ENCODE measurements around the gene DUSP19. TPM values are rescaled to one million over a fixed set of nuclear protein-coding genes. Genes with fewer than 3 reads are reported as not detected.
A peak's percentile ranks its signal among the peaks of the same experiment; 100 is the strongest.

DUSP19 gene
- total and polyA plus RNA-seq, 2 of the 8 experiments (the other 6 are each of a cell fraction or from before 2014, with no cell fraction given), result 0.73 to 2.3 TPM

- Histone ChIP-seq H4K8ac (ENCODE audit: extremely low read depth, insufficient read depth, low read length) (no peak overlapping the region), H2BK20ac (ENCODE audit: low read length) (no peak overlapping the region), H3K79me1 (ENCODE audit: low read depth, low read length) (no peaks in the 10 kb centered on the region), H3K4me1 (replicated peaks in 1 of 4; ENCODE audit: control insufficient read depth in 3 of 4, insufficient read depth in 4 of 4, low read length in 3 of 4) (peaks cover 0 to 12% (median 5%) of the 10 kb centered on the region in 4 experiments; a peak in 6 of 7 replicates), H4K91ac (replicated peaks; ENCODE audit: insufficient read length, low read length) (no peak overlapping the region), H4K20me1 (replicated peaks in 1 of 2; ENCODE audit: control insufficient read depth in 1 of 2, insufficient read depth in 2 of 2, low read length in 2 of 2) (peaks cover 2 to 3% of the 10 kb centered on the region in 2 experiments), H3K56ac (replicated peaks; ENCODE audit: insufficient read length, low read depth, low read length) (peak overlapping the region; percentile 2), H3K4me2 (ENCODE audit: insufficient read depth in 1 of 2, low read depth in 2 of 2, low read length in 2 of 2) (peak overlapping the region; percentile 79 to 89), H3K18ac (ENCODE audit: extremely low read depth, low read length) (peak overlapping the region; percentile 80; the same call in 1 of the 2 replicates), H3K36me3 (ENCODE audit: control insufficient read depth in 2 of 4, insufficient read depth in 4 of 4, low read length in 3 of 4) (peaks cover 0 to 6% (median under 1%) of the 10 kb centered on the region in 4 experiments; a peak in 2 of 8 replicates), H3K23me2 (ENCODE audit: low read depth, low read length) (no peaks in the 10 kb centered on the region; the same call in 1 of the 2 replicates), H3K14ac (ENCODE audit: insufficient read length) (no peak overlapping the region), H2BK5ac (ENCODE audit: low read depth, low read length) (peak overlapping the region; percentile 27; the same call in 1 of the 2 replicates), H2BK12ac (ENCODE audit: low read depth, low read length) (peak overlapping the region; percentile 64; the same call in 1 of the 2 replicates), H3K4ac (replicated peaks; ENCODE audit: insufficient read length, low read depth, low read length) (no peak overlapping the region), H2BK15ac (ENCODE audit: low read length) (no peak overlapping the region), H2BK120ac (replicated peaks; ENCODE audit: low read depth, low read length) (no peak overlapping the region), H3K9ac (replicated peaks in 1 of 4; ENCODE audit: extremely low read depth in 1 of 4, low read depth in 3 of 4, low read length in 3 of 4) (peak overlapping the region in 3 of 4 experiments; percentile 93 to 98 (median 97); a peak in 6 of 7 replicates), H3K27me3 (replicated peaks in 1 of 4; ENCODE audit: control insufficient read depth in 3 of 4, extremely low read depth in 1 of 4, insufficient read depth in 3 of 4, low read length in 3 of 4) (no peaks in the 10 kb centered on the region), H3K27ac (ENCODE audit: low read depth, low read length) (peak overlapping the region; percentile 97), H3K9me3 (ENCODE audit: insufficient read depth in 2 of 2, low read depth in 1 of 2, low read length in 1 of 2) (no peaks in the 10 kb centered on the region), H3K23ac (ENCODE audit: insufficient read length) (no peak overlapping the region), H3K79me2 (ENCODE audit: control insufficient read depth in 1 of 2, insufficient read depth in 2 of 2, low read length in 2 of 2) (peaks cover 18 to 45% of the 10 kb centered on the region in 2 experiments), H2AK5ac (ENCODE audit: low read depth, low read length) (no peak overlapping the region), H2AFZ (ENCODE audit: low read length) (peak overlapping the region; percentile 99), H3K4me3 (ENCODE audit: extremely low read depth in 1 of 4, insufficient read depth in 2 of 4, low read depth in 3 of 4, low read length in 4 of 4) (peak overlapping the region; percentile 72 to 96 (median 92)), H4K5ac (ENCODE audit: insufficient read length, low read depth, low read length) (peak overlapping the region; percentile 84)
- no peak for FAIRE-seq
- 10% methylated on average over 7 of the region's 7 CpGs; no CpG with 5 or more reads in 1 of the 2 experiments for WGBS, 2 experiments (ENCODE audit: extremely low coverage in 1 of 2, insufficient coverage in 1 of 2, insufficient read length in 1 of 2, insufficient replicate concordance in 2 of 2, low coverage in 1 of 2, low lambda C conversion rate in 2 of 2, missing lambda C conversion rate in 1 of 2)
- ChIA-PET POLR2A (ENCODE audit: partially characterized antibody) (interaction anchor here (0.8 to 2.4 kb wide), 8 partner anchors 10 to 106 kb away, joined by 3 to 13 read pairs (median 6); partner anchors contain the start of gene DUSP19), CTCF (ENCODE audit: partially characterized antibody) (interaction anchor here (0.5 to 1.8 kb wide), 5 partner anchors 30 to 1085 kb away, joined by 3 to 5 read pairs (median 4); partner anchors contain the start of gene DUSP19)
- DNase-seq (ENCODE audit: low read depth in 1 of 2, low spot score in 2 of 2), result no peak
- no peak for TF ChIP-seq BCL11A (IDR thresholded peaks at IDR 0.05; ENCODE audit: low read depth in 2 of 2, low read length in 2 of 2)
- TF ChIP-seq TAF1 (IDR thresholded peaks at IDR 0.05; ENCODE audit: low read depth, low read length), result no peak
- TF ChIP-seq RAD21 (IDR thresholded peaks at IDR 0.05 in 1 of 2, conservative IDR thresholded peaks at IDR 0.05 in 1 of 2; ENCODE audit: low read depth in 2 of 2, low read length in 2 of 2), result no peak
- no peak for TF ChIP-seq KDM4A (IDR thresholded peaks at IDR 0.05; ENCODE audit: low read depth, low read length, severe bottlenecking)
- no peak for TF ChIP-seq EZH2 (IDR thresholded peaks at IDR 0.05; ENCODE audit: low read depth, low read length, severe bottlenecking)
- TF ChIP-seq FOSL1 (IDR thresholded peaks at IDR 0.05; ENCODE audit: insufficient read depth, low read depth, low read length), result no peak
- TF ChIP-seq CTBP2 (IDR thresholded peaks at IDR 0.05; ENCODE audit: borderline replicate concordance, insufficient read depth, insufficient read length, low read length), result no peak
- no peak for TF ChIP-seq CBX5 (IDR thresholded peaks at IDR 0.05; ENCODE audit: low read depth, low read length)
Observed at GRCh38 chr2:183123959-183124221, 45.3 kb downstream of the DUSP19 start.
